HUDEP-2 (cell line): ENCODE results near the gene FBXO15.

ENCODE experiments used
- DNase-seq, 76 experiments: peaks; one replicate each; lab custom pipeline; 2025; ENCODE audit not compliant: unreplicated experiment in 76 of 76; lab: John Stamatoyannopoulos, UW

Gene FBXO15

GRCh38 chr18:74064510-74064909 is 83.1 kb downstream of the FBXO15 start:
- DNase-seq, result no peak

- no peak for DNase-seq
These were observed 84.1 kb downstream of the FBXO15 start for GRCh38 chr18:74063557-74063956.

GRCh38 chr18:74063023-74063422 is 84.6 kb downstream of the FBXO15 start:
- no peak for DNase-seq

GRCh38 chr18:74062037-74062436 is 85.6 kb downstream of the FBXO15 start:
- DNase-seq, result no peak

GRCh38 chr18:74060579-74060978 is 87.1 kb downstream of the FBXO15 start:
- DNase-seq, result no peak

- no peak for DNase-seq
These were observed 96.8 kb downstream of the FBXO15 start for GRCh38 chr18:74050807-74051206.

- DNase-seq, result peak in 55 of 76 experiments; percentile 2 to 76 (median 33)
These were observed 106.9 kb downstream of the FBXO15 start for GRCh38 chr18:74040459-74041332.

- no peak for DNase-seq
These were observed 107.6 kb downstream of the FBXO15 start for GRCh38 chr18:74040008-74040407.

- no peak for DNase-seq
These were observed 118.5 kb downstream of the FBXO15 start for GRCh38 chr18:74029161-74029560.
